Neural crest cell (in vitro differentiated cells): ENCODE results near the gene SCD5. TPM values are rescaled to one million over a fixed set of nuclear protein-coding genes. Genes with fewer than 3 reads are reported as not detected.
"Not testable (repeated sequence)": the region's sequence is repeated elsewhere in the genome, so short reads cannot be mapped to it uniquely, and the experiment has no call there.

Experiments used
- DNase-seq: peaks from one replicate; pipeline ENCODE4 v3.0.0; 2021; ENCODE audit warnings: low read depth, mixed read lengths, low spot score
- H3K27ac Mint-ChIP-seq: one replicate; pipeline ENCODE4 v1.8.0; 2021; ENCODE audit warnings: mild to moderate bottlenecking, mixed read lengths; ENCODE audit not compliant: unreplicated experiment
- H3K27me3 Mint-ChIP-seq: 2 replicates; pipeline ENCODE4 v1.8.0; 2021; ENCODE audit warnings: low read depth, mild to moderate bottlenecking, mixed read lengths
- H3K36me3 Mint-ChIP-seq: 2 replicates; pipeline ENCODE4 v1.8.0; 2021; ENCODE audit warnings: low read depth, mild to moderate bottlenecking, mixed read lengths
- H3K4me1 Mint-ChIP-seq: 2 replicates; pipeline ENCODE4 v1.8.0; 2021; ENCODE audit warnings: mixed read lengths
- H3K4me3 Mint-ChIP-seq: one replicate; pipeline ENCODE4 v1.8.0; 2021; ENCODE audit warnings: mild to moderate bottlenecking, mixed read lengths
- H3K9me3 Mint-ChIP-seq: 2 replicates; pipeline ENCODE4 v1.8.0; 2021; ENCODE audit warnings: mixed read lengths
- CTCF ChIP-seq: fragments of 200-600 bp; sonication (generic); conservative IDR thresholded peaks from 2 replicates; pipeline ENCODE4 v1.5.0; 2021; ENCODE audit warnings: antibody characterized with exemption, mild to moderate bottlenecking
- total RNA-seq: library from RNA; stranded (reverse); gene quantifications from 2 replicates; pipeline ENCODE4 v1.2.1, GENCODE V29; 2021

The SCD5 gene
- total RNA-seq, 1 donor from 2014 or later = 40.7 TPM

GRCh38 chr4:82823062-82823461 is 24.5 kb upstream of the SCD5 start:
- Mint-ChIP-seq H3K4me3 (no peak overlapping the region), H3K4me1 (no peaks in the 10 kb centered on the region), H3K9me3 (no peaks in the 10 kb centered on the region), H3K36me3 (peaks cover 30% of the 10 kb centered on the region), H3K27me3 (no peaks in the 10 kb centered on the region), H3K27ac (no peak overlapping the region)
- DNase-seq = no peak
- TF ChIP-seq CTCF = no peak

DNA sequence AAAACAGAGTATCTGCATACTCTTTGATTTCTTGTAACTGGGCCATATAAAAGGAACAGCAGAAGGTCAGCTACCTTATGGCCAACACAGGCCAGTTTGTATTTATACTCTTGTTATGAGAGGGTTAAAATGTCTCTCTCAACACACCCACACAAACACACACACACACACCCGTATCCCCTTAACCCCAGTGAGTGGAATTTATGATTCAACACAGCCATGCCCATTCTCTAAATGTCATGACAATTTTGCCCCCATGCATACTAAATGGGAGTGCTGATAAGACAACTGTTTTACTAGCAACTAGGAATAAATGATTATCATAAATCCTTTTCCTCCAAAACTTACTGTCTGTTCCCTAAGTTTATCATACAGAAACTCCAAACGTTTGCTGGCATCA is 22.1 kb upstream of the SCD5 start:
- no peaks in the 10 kb centered on the region for H3K9me3 Mint-ChIP-seq
- H3K27me3 Mint-ChIP-seq = no peaks in the 10 kb centered on the region
- H3K27ac Mint-ChIP-seq = no peak overlapping the region
- no peak for DNase-seq
- TF ChIP-seq CTCF = no peak
- no peak overlapping the region for H3K4me3 Mint-ChIP-seq
- H3K36me3 Mint-ChIP-seq = peaks cover 28% of the 10 kb centered on the region
- no peaks in the 10 kb centered on the region for H3K4me1 Mint-ChIP-seq

DNA sequence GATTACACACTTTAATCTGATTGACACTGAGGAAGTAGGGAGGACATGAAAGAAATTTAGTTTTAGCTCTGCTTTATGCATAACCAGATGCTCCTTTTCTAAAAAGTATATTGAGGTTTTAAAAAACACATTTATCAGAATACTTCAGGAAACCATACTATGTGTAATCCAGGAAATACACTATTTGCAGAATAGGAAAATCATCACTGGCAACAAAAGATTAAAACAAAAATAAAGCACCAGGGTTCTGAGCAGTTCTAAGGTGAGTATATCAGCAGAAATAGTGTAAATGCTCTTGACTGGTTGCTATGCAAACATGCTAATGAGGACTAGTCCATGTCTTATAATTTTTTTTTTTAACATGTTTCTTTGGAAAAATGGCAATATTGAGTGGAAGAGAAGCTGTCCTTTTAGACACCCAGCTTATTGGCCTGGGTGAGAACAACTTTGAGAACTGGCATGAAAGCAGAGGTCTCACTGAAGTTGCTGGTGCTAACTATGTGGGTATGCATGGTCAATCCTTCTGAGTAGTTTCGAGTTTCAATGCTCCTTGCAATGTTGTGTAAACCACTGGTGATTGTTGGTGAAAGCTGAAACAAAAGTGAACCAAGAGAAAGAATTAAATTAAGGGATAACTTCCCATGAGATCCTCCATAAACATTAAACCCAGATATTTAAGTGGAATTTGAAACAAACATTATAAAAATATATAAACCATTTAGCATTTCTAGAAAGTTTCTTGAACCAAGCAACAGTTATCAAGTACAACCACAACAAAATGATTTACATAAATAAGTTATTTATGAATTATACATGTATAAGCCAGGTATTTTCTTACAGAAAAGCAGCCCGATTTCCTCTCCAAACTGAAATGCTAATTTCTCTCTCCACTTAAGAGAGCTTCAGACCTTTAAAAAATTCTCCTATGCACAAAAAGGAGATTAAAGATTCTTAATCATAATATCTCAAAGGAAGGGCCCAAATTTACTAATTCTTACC is 20.4 kb upstream of the SCD5 start:
- H3K36me3 Mint-ChIP-seq = peaks cover 22% of the 10 kb centered on the region
- no peak overlapping the region for H3K4me3 Mint-ChIP-seq
- peaks cover 7% of the 10 kb centered on the region for H3K4me1 Mint-ChIP-seq
- no peak overlapping the region for H3K27ac Mint-ChIP-seq
- H3K9me3 Mint-ChIP-seq = no peaks in the 10 kb centered on the region
- no peak for TF ChIP-seq CTCF
- DNase-seq = no peak
- no peaks in the 10 kb centered on the region for H3K27me3 Mint-ChIP-seq

- H3K27me3 Mint-ChIP-seq, H3K4me3 Mint-ChIP-seq, H3K27ac Mint-ChIP-seq, DNase-seq, H3K9me3 Mint-ChIP-seq: not testable (repeated sequence)
- Mint-ChIP-seq H3K4me1 (peaks cover 22% of the 10 kb centered on the region), H3K36me3 (peaks cover 14% of the 10 kb centered on the region)
Measured at GRCh38 chr4:82816874-82817273, 18.3 kb upstream of the SCD5 start.

- Mint-ChIP-seq H3K27me3 (no peaks in the 10 kb centered on the region), H3K4me3 (no peak overlapping the region), H3K27ac (no peak overlapping the region), H3K9me3 (no peaks in the 10 kb centered on the region), H3K36me3 (peaks cover 8% of the 10 kb centered on the region), H3K4me1 (peaks cover 36% of the 10 kb centered on the region)
- DNase-seq = no peak
- no peak for TF ChIP-seq CTCF
Measured at GRCh38 chr4:82814034-82814433, 15.4 kb upstream of the SCD5 start.

- Mint-ChIP-seq H3K27ac (peak overlapping the region; percentile 58), H3K4me1 (peaks cover 36% of the 10 kb centered on the region), H3K27me3 (no peaks in the 10 kb centered on the region), H3K9me3 (peaks cover 2% of the 10 kb centered on the region), H3K36me3 (peaks cover 2% of the 10 kb centered on the region), H3K4me3 (peak overlapping the region; percentile 61)
- no peak for DNase-seq
- TF ChIP-seq CTCF = no peak
Measured at GRCh38 chr4:82811838-82812341, 13.3 kb upstream of the SCD5 start.
